GM19372 (cell line): ENCODE data around the gene C1orf35.

Experiments used
- ATAC-seq: cut with Tn5 transposase; IDR thresholded peaks from one replicate; pipeline ENCODE4 v1.9.1; 2021; ENCODE audit warnings: mild to moderate bottlenecking, low read depth, moderate library complexity; ENCODE audit not compliant: unreplicated experiment

C1orf35 gene

GRCh38 chr1:228082214-228082917, 20.8 kb downstream of the C1orf35 start, which contains the start of gene ARF1:
ARF1 (plus strand) TSS chr1:228082708; CDS start chr1:228097115, 14,407 bp downstream.
- peak; percentile 79 for ATAC-seq

- peak; percentile 5 for ATAC-seq
Measured at GRCh38 chr1:228081578-228082213, 21.4 kb downstream of the C1orf35 start.

- no peak for ATAC-seq
Measured at GRCh38 chr1:228081144-228081543, 22.0 kb downstream of the C1orf35 start.

- ATAC-seq = no peak
Measured at GRCh38 chr1:228079601-228080263, 23.4 kb downstream of the C1orf35 start.

GRCh38 chr1:228079013-228079412, 24.1 kb downstream of the C1orf35 start:
- ATAC-seq = no peak

- ATAC-seq = no peak
Measured at GRCh38 chr1:228077565-228078330, 25.4 kb downstream of the C1orf35 start.

GRCh38 chr1:228076796-228077430, 26.2 kb downstream of the C1orf35 start:
- no peak for ATAC-seq

- no peak for ATAC-seq
Measured at GRCh38 chr1:228075801-228076271, 27.3 kb downstream of the C1orf35 start.

- ATAC-seq = no peak
Measured at GRCh38 chr1:228074954-228075730, 28.0 kb downstream of the C1orf35 start.

- no peak for ATAC-seq
Measured at GRCh38 chr1:228073857-228074545, 29.1 kb downstream of the C1orf35 start.

- no peak for ATAC-seq
Measured at GRCh38 chr1:228073061-228073856, 29.9 kb downstream of the C1orf35 start.

GRCh38 chr1:228072658-228073043, 30.5 kb downstream of the C1orf35 start:
- no peak for ATAC-seq

GRCh38 chr1:228071839-228072657, 31.1 kb downstream of the C1orf35 start:
- ATAC-seq = no peak

- no peak for ATAC-seq
Measured at GRCh38 chr1:228070851-228071250, 32.3 kb downstream of the C1orf35 start.

- no peak for ATAC-seq
Measured at GRCh38 chr1:228070173-228070572, 33.0 kb downstream of the C1orf35 start.

GRCh38 chr1:228068359-228068758, 34.8 kb downstream of the C1orf35 start:
- ATAC-seq = no peak
